Measurements from ENCODE around the gene HABP2.

DNA sequence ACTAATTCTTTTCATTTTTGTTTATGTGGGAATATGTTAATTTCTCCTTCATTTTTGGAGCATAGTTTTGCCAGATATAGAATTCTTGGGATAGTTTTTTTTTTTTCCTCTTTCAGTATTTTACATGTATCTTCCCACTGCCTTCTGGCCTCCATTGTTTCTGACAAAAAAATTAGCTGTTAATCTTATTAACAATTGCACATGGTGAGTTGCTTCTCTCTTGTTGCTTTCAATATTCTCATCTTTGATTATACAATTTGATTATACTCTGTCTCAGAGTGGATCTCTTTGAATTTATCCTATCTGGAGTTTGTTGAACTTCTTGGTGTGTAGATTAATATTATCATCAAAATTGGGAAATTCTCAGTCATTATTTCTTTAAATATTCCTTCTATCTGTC, 41.4 kb upstream of the HABP2 start:
- no peak for TF ChIP-seq YY1 (tag by site-specific recombination; IDR thresholded peaks at IDR 0.05)
- TF ChIP-seq SALL2 (tag by site-specific recombination; IDR thresholded peaks at IDR 0.05; ENCODE audit: borderline replicate concordance), result no peak
- TF ChIP-seq, protein P1, sequence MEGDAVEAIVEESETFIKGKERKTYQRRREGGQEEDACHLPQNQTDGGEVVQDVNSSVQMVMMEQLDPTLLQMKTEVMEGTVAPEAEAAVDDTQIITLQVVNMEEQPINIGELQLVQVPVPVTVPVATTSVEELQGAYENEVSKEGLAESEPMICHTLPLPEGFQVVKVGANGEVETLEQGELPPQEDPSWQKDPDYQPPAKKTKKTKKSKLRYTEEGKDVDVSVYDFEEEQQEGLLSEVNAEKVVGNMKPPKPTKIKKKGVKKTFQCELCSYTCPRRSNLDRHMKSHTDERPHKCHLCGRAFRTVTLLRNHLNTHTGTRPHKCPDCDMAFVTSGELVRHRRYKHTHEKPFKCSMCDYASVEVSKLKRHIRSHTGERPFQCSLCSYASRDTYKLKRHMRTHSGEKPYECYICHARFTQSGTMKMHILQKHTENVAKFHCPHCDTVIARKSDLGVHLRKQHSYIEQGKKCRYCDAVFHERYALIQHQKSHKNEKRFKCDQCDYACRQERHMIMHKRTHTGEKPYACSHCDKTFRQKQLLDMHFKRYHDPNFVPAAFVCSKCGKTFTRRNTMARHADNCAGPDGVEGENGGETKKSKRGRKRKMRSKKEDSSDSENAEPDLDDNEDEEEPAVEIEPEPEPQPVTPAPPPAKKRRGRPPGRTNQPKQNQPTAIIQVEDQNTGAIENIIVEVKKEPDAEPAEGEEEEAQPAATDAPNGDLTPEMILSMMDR (tag by site-specific recombination; IDR thresholded peaks at IDR 0.05), result no peak

Measured in HEK293 (cell line).